Activated naive CD8-positive, alpha-beta T cell treated with anti-CD3 and anti-CD28 coated beads, Interleukin-2, amount 50 U/mL, for 24 hours (primary cell): ENCODE data around the gene CWH43.
"Not testable (repeated sequence)": the region's sequence is repeated elsewhere in the genome, so short reads cannot be mapped to it uniquely, and the experiment has no call there.

Experiments used
- ATAC-seq: fragments of 150-1000 bp; cut with Tn5 transposase; one replicate; pipeline ENCODE4 v1.10.0; 2021
- DNase-seq: peaks from one replicate; pipeline ENCODE4 v3.0.0; 2021
- H3K27ac Mint-ChIP-seq: one replicate; pipeline ENCODE4 v1.8.0; 2021; ENCODE audit warnings: mild to moderate bottlenecking, mixed read lengths
- H3K27me3 Mint-ChIP-seq: one replicate; pipeline ENCODE4 v1.8.0; 2021; ENCODE audit warnings: mixed read lengths
- H3K36me3 Mint-ChIP-seq: one replicate; pipeline ENCODE4 v1.8.0; 2021; ENCODE audit warnings: low read depth, mixed read lengths
- H3K4me1 Mint-ChIP-seq: one replicate; pipeline ENCODE4 v1.8.0; 2021; ENCODE audit warnings: mixed read lengths
- H3K4me3 Mint-ChIP-seq: one replicate; pipeline ENCODE4 v1.8.0; 2021; ENCODE audit warnings: mild to moderate bottlenecking, moderate library complexity, mixed read lengths
- H3K9me3 Mint-ChIP-seq: one replicate; pipeline ENCODE4 v1.8.0; 2021; ENCODE audit warnings: mixed read lengths

The CWH43 gene

GRCh38 chr4:48997962-48998361 lies 11.9 kb downstream of the CWH43 start:
- Mint-ChIP-seq H3K27me3 (peaks cover 13% of the 10 kb centered on the region), H3K36me3 (no peaks in the 10 kb centered on the region), H3K27ac (no peak overlapping the region), H3K4me1 (no peaks in the 10 kb centered on the region), H3K4me3 (no peak overlapping the region), H3K9me3 (no peaks in the 10 kb centered on the region)
- ATAC-seq (no peak), DNase-seq (no peak)

DNA sequence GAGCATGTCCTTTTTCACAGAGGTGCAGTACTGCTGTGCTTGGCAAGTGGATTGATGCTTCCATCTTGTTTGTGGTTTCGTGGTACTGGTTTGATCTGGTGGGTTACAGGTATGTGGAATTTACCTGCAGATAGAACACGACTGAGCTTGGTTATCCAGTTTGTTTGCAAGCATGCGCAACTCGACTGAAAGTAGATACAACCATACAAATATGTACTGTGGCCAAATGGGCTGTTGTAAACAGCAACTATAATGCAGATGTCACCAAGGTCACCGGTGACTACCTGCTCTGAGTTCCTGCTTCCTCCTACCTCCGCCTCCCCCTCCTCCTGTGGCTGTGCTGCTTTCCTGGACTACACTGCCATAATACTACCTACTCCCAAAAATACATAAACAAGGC lies 12.4 kb downstream of the CWH43 start:
- H3K9me3 Mint-ChIP-seq: no peaks in the 10 kb centered on the region

GRCh38 chr4:49000806-49001205 lies 14.7 kb downstream of the CWH43 start:
- DNase-seq (no peak), ATAC-seq (no peak)
- Mint-ChIP-seq H3K9me3 (no peaks in the 10 kb centered on the region), H3K4me3 (no peak overlapping the region), H3K36me3 (no peaks in the 10 kb centered on the region), H3K4me1 (no peaks in the 10 kb centered on the region), H3K27ac (no peak overlapping the region), H3K27me3 (peaks cover 7% of the 10 kb centered on the region)

More for the DNA sequence above, 12.4 kb downstream of the CWH43 start:
- H3K4me3 Mint-ChIP-seq: no peak overlapping the region
- H3K36me3 Mint-ChIP-seq: no peaks in the 10 kb centered on the region
- ATAC-seq: no peak
- H3K4me1 Mint-ChIP-seq: no peaks in the 10 kb centered on the region
- peaks cover 11% of the 10 kb centered on the region for H3K27me3 Mint-ChIP-seq
- no peak overlapping the region for H3K27ac Mint-ChIP-seq
- DNase-seq: no peak

DNA sequence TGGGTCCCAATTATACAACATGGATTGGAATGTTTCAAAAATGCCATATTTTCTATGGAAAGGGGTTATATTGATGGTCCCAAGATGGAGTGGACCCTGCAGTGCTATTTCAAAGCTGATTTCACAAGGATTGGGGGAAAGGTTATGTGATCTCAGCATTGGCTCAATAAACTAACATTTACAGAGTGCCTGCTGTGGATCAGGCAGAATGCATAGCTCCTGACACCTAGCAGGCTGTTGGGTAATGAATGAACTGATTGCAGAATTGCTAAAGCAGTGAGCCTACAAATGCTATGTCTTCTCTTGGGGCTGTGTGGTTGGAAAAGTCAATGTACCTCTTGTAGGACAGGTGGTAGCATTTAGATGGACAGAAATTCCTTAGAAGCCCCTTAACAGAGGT lies 16.9 kb downstream of the CWH43 start:
- Mint-ChIP-seq H3K9me3 (no peaks in the 10 kb centered on the region), H3K4me3 (no peak overlapping the region), H3K4me1 (no peaks in the 10 kb centered on the region), H3K27me3 (peaks cover 3% of the 10 kb centered on the region), H3K36me3 (no peaks in the 10 kb centered on the region), H3K27ac (no peak overlapping the region)
- no peak for ATAC-seq
- DNase-seq: no peak

DNA sequence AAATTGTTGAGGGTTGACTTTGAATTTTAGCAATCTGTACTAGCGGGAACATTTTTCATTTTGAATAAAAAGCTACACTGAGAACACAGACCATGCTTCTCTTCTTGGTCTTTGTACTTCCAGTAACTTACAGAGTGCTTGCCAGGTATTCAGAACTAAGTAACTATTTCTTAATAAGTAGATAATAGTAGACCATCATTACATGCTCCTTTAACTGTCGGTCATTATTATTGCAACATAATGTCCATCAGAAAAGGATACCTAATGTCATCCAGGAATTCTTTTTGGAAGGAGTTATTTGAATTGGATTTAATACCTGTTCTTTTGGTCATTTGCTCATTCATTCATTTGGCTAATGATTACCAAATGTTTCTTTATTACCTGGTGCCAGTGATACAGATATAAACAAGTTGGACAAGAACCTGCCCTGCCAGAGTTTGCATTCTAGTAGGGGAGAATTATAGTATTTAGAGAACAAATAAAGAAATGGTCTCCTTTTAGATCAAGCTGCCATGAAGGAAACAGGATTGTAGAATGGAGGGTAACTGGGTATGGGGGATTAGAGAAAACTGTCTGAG lies 32.7 kb downstream of the CWH43 start:
- no peak overlapping the region for H3K27ac Mint-ChIP-seq
- H3K4me3 Mint-ChIP-seq: no peak overlapping the region
- DNase-seq: no peak
- H3K27me3 Mint-ChIP-seq: peaks cover 2% of the 10 kb centered on the region
- no peaks in the 10 kb centered on the region for H3K4me1 Mint-ChIP-seq
- ATAC-seq: no peak
- H3K36me3 Mint-ChIP-seq: no peaks in the 10 kb centered on the region
- H3K9me3 Mint-ChIP-seq: peaks cover 7% of the 10 kb centered on the region

GRCh38 chr4:49032440-49033161 lies 46.5 kb downstream of the CWH43 start:
- H3K36me3 Mint-ChIP-seq: no peaks in the 10 kb centered on the region
- H3K27me3 Mint-ChIP-seq: peaks cover 9% of the 10 kb centered on the region
- DNase-seq (peak; percentile 22), ATAC-seq (no peak)
- H3K27ac Mint-ChIP-seq: no peak overlapping the region
- H3K4me1 Mint-ChIP-seq: no peaks in the 10 kb centered on the region
- H3K4me3 Mint-ChIP-seq: no peak overlapping the region
- no peaks in the 10 kb centered on the region for H3K9me3 Mint-ChIP-seq

DNA sequence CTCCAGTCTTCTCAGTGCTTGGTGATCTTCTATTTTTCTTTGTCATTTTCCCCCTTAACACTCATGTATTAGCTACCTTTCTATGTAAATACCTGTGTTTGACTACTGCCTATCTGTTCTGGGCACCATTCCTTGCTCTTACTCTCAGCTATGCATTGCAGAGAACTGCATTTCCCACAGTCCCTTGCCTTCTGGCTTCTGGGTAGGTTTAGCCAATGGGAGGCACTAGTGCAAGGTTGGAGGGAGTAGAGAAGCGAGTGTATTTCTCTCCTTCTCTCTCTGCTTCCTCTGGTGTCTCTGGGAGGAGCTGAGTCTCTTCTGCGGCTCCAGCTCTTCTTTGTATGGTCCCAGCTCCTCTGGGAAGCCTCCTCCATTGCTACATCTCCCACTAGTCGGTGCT lies 50.5 kb downstream of the CWH43 start:
- Mint-ChIP-seq H3K9me3 (no peaks in the 10 kb centered on the region), H3K36me3 (no peaks in the 10 kb centered on the region), H3K27ac (no peak overlapping the region), H3K27me3 (peaks cover 6% of the 10 kb centered on the region), H3K4me3 (no peak overlapping the region), H3K4me1 (no peaks in the 10 kb centered on the region)
- DNase-seq (no peak), ATAC-seq (no peak)

GRCh38 chr4:49044270-49044669 lies 58.2 kb downstream of the CWH43 start:
- Mint-ChIP-seq H3K36me3 (no peaks in the 10 kb centered on the region), H3K9me3 (no peaks in the 10 kb centered on the region), H3K4me3 (no peak overlapping the region), H3K27ac (no peak overlapping the region), H3K4me1 (no peaks in the 10 kb centered on the region), H3K27me3 (peaks cover 6% of the 10 kb centered on the region)
- ATAC-seq (no peak), DNase-seq (no peak)

DNA sequence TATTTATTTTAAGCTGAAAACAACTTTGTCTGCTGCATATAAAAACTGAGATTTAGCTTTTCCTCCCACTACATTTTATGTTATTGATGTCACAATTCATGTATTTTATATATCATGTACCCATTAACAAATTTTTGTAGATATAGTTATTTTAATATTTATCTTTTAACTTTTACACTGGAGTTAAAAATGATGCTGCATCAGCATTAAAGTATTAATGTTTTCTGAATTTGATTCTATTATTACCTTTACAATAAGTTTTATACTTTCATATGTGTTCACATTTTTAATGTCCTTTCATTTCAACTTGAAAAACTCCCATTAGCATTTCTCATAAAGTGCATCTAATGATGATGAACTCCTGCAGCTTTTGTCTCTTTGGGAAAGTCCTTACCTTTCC lies 72.2 kb downstream of the CWH43 start:
- Mint-ChIP-seq H3K27me3 (no peaks in the 10 kb centered on the region), H3K36me3 (no peaks in the 10 kb centered on the region), H3K27ac (no peak overlapping the region), H3K4me1 (no peaks in the 10 kb centered on the region), H3K4me3 (no peak overlapping the region), H3K9me3 (peaks cover 13% of the 10 kb centered on the region)
- DNase-seq (no peak), ATAC-seq (no peak)

DNA sequence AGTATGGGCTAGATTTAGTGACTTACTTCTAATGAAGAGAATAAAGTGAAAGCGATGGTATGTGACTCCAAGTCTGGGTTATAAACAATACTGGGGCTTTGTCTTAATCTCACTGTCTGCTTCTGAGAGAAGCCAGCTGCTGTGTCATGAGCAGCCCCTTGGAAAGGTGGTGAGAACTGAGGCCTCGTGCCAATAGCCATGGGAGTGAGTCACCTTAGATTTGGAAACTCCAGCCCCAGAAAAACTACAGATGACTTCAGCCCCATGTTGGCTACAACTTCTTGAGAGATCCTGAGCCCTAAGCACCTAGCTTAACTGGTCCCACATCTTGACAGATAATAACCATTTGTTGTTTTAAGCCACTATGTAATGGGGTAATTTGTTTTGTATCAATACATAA lies 77.6 kb downstream of the CWH43 start:
- H3K4me3 Mint-ChIP-seq: no peak overlapping the region
- H3K4me1 Mint-ChIP-seq: no peaks in the 10 kb centered on the region
- no peaks in the 10 kb centered on the region for H3K36me3 Mint-ChIP-seq
- H3K27me3 Mint-ChIP-seq: peaks cover 8% of the 10 kb centered on the region
- peaks cover 9% of the 10 kb centered on the region for H3K9me3 Mint-ChIP-seq
- DNase-seq: no peak
- H3K27ac Mint-ChIP-seq: no peak overlapping the region
- no peak for ATAC-seq

DNA sequence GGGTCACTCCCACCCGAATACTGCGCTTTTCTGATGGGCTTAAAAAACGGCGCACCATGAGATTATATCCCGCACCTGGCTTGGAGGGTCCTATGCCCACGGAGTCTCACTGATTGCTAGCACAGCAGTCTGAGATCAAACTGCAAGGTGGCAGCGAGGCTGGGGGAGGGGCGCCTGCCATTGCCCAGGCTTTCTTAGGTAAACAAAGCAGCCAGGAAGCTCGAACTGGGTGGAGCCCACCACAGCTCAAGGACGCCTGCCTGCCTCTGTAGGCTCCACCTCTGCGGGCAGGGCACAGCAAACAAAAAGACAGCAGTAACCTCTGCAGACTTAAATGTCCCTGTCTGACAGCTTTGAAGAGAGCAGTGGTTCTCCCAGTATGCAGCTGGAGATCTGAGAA lies 86.1 kb downstream of the CWH43 start:
- not testable (repeated sequence) for H3K4me3 Mint-ChIP-seq, H3K4me1 Mint-ChIP-seq, H3K27ac Mint-ChIP-seq, H3K36me3 Mint-ChIP-seq, DNase-seq, H3K27me3 Mint-ChIP-seq, ATAC-seq
- H3K9me3 Mint-ChIP-seq: peaks cover 11% of the 10 kb centered on the region

DNA sequence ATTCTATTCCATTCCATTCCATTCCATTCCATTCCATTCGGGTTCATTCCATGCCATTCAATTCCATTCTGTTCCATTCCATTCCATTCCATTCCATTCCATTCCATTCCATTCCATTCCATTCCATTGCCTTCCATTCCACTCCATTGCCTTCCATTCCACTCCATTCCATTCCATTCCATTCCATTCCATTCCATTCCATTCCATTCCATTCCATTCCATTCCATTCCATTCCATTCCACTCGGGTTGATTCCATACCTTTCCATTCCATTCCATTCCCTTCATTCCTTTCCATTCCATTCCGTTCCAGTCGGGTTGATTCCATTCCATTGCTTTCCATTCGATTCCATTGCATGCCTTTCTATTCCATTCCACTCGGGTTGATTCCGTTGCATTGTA lies 105.8 kb downstream of the CWH43 start:
- H3K27ac Mint-ChIP-seq, H3K27me3 Mint-ChIP-seq, H3K4me3 Mint-ChIP-seq, H3K4me1 Mint-ChIP-seq, ATAC-seq, DNase-seq: not testable (repeated sequence)
- Mint-ChIP-seq H3K36me3 (peaks cover 30% of the 10 kb centered on the region), H3K9me3 (peaks cover 36% of the 10 kb centered on the region)

DNA sequence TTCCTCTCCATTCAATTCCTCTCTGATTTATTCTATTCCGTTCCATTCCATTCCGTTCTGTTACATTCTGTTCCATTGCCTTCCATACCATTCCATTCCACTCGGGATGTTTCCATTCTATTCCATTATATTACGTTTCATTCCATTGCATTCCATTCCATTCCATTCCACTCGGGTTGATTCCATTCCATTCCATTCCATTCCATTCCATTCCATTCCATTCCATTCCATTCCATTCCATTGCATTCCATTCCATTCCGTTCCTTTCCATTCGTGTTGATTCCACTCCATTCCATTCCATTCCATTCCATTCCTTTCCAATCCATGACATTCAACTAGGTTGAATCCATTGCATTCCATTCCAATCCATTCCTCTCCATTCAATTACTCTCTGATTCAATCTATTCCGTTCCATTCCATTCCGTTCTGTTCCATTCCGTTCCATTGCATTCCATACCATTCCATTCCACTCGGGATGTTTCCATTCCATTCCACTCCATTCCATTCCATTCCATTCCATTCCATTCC lies 106.6 kb downstream of the CWH43 start:
- peaks cover 44% of the 10 kb centered on the region for H3K9me3 Mint-ChIP-seq
- not testable (repeated sequence) for H3K4me1 Mint-ChIP-seq, H3K27ac Mint-ChIP-seq, H3K27me3 Mint-ChIP-seq, ATAC-seq, H3K4me3 Mint-ChIP-seq, DNase-seq
- peaks cover 37% of the 10 kb centered on the region for H3K36me3 Mint-ChIP-seq

DNA sequence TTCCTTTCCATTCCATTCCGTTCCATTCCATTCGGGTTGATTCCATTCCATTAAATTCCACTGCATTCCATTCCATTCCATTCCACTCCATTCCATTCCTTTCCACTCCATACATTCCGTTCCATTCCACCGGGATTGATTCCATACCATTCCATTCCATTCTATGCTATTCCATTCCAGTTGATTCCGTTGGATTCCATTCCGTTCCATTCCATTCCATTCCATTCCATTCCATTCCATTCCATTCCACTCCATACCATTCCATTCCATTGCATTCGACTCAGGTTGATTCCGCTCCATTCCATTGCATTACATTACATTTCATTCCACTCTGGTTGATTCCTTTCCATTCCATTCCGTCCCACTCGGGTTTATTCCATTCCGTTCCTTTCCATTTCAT lies 110.1 kb downstream of the CWH43 start:
- DNase-seq, H3K4me3 Mint-ChIP-seq, H3K4me1 Mint-ChIP-seq, ATAC-seq, H3K27me3 Mint-ChIP-seq: not testable (repeated sequence)
- H3K36me3 Mint-ChIP-seq: peaks cover 61% of the 10 kb centered on the region
- H3K27ac Mint-ChIP-seq: peak overlapping the region; percentile 0
- peaks cover 69% of the 10 kb centered on the region for H3K9me3 Mint-ChIP-seq

DNA sequence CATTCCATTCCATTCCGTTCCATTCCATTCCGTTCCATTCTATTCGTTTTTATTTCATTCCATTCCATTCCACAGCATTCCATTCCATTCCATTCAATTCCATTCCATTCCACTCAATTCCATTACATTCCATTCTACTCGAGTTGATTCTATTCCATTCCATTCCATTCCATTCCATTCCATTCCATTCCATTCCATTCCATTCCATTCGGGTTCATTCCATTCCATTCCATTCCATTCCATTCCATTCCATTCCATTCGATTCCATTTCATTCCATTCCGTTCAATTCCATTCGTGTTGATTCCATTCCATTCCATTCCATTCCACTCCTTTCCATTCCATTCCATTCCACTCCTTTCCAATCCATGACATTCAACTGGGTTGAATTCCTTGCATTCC lies 110.6 kb downstream of the CWH43 start:
- peaks cover 60% of the 10 kb centered on the region for H3K36me3 Mint-ChIP-seq
- ATAC-seq: peak; percentile 63
- H3K4me1 Mint-ChIP-seq, H3K27me3 Mint-ChIP-seq, H3K27ac Mint-ChIP-seq, DNase-seq, H3K4me3 Mint-ChIP-seq: not testable (repeated sequence)
- H3K9me3 Mint-ChIP-seq: peaks cover 68% of the 10 kb centered on the region
